Activated CD8-positive, alpha-beta memory T cell treated with anti-CD3 and anti-CD28 coated beads for 48 hours (primary cell): ENCODE measurements around the gene PAK1.
A peak's percentile ranks its signal among the peaks of the same experiment; 100 is the strongest.

ENCODE experiments used
- DNase-seq, 3 experiments: peaks; one replicate each; pipeline ENCODE4 v3.0.0-alpha.2; 2020; ENCODE audit warnings: low read depth in 2 of 3, low spot score in 2 of 3

Gene PAK1

DNA sequence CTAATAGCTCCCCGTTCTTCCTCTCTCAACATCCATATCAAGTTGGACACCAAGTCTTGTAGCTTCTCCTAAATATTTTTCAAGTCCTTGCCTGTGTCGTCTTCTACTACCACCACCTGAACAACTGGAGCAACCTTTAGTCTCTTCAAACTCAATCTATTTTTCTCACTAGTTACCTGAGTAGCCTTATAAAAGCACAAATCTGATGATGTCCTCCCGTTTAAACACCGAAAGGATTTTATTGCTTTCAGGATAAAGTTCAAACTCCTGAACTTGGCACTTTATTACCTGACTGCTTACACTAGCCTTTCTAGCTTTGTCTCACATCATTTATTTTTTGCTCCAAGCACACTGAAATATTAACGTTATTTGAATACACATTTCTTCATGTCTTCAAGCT is 1.3 kb upstream of the PAK1 start:
- no peak for DNase-seq

DNA sequence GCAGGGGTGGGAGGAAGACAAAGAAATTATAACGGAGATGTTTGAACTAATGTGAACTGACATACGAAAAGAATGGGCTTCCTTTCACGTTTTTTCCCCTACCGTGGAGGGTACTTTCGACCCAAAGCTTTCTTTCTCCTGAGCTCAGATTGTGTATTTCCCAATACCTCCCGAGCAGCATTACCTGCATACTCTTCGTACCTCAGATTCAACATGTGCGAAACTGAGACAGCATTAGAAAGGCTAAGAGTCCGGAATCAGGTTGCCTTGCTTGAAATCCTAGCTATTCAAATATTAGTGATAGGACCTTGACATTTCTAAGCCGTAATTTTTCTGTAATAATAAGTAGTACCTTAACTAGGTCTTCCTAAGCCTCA is 778 bp upstream of the PAK1 start:
- no peak for DNase-seq

DNA sequence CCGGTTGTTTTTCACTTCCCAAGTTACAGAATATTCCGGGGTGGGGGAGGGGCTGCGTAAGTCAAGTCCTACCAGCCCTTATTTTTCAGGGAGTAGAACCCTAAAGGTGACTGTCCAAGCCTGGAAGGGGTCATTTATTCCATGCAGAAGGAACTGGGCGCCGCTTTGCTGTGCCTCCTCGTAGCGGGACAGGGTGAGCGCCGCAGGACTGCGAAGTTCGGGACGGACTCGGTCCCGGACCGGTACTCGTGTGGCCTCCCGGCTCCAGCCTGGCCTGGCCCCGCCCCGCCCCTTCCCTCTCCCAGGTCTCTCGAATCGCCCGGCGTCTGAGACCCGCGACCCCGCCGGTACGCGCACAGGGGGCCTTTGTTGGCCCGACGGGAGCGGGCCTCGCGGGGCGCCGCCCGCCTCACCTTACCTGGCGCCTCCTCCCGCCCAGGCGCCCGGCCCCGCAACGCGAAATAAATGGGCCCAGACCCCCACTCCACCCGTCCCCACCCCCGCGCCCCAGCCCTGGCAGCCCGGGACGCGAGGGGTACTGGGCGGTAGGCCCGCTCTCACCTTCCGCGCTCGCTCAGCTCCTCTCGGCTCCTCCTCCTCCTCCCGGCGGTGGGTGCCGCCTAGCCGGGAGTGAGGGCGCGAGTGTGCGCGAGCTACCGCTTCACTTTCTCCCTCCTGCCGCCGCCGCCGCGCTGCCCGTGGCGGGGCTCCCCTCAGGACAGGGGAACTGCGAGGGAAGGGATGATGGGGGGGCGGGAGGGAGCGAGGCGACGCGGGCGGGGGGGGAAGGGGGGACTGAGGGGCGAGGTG is 698 bp downstream of the PAK1 start:
- peak in 2 of 3 experiments; percentile 12 to 29 for DNase-seq

DNA sequence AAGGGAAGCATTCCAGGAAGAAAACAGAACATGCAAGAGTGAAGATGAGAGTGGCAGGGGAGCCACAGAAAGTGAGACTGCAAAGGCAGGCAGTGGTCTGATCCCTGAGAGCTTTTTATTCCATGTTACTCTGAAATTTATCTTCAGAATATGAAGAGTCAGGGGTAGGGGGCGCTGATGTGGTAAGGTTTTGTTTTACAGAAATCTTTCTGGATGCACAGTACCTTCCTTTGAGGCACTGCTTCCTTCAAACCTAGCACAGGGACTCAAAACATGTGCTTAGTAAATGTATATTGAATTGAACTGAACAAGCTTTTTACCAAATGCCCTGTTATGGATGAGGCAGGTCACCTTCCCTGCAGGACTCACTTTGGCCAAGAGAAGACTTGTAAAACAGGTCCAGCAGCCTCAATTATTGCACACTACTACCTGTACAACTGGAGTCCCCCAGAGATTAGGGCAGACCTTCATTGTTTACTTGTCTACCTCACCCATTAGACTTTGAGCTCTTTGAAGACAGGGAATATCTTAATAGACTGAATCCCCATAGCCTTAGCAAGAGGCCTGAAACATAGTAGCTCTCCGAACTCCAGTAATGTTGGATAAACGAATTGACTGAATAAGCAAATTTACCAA is 2.2 kb downstream of the PAK1 start:
- peak in 1 of 3 experiments; percentile 4 for DNase-seq

DNA sequence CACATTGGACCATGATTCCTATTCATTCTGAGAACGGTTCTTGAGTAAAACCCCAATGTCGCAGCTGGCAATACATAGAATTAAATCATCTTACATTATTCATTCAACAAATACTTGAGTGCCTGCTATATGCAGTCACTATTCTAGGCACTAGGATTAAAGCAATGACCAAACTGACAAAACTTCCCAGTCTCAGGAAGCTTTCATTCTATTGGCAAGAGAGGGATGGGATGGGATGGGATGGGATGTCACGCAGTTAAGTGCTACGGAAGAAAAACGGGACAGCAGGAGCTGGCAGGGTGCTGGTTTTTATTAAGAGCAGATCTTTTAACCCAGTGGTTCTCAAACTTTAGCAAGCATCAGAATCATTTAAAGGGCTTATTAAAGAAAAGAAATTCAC is 2.9 kb downstream of the PAK1 start:
- no peak for DNase-seq

DNA sequence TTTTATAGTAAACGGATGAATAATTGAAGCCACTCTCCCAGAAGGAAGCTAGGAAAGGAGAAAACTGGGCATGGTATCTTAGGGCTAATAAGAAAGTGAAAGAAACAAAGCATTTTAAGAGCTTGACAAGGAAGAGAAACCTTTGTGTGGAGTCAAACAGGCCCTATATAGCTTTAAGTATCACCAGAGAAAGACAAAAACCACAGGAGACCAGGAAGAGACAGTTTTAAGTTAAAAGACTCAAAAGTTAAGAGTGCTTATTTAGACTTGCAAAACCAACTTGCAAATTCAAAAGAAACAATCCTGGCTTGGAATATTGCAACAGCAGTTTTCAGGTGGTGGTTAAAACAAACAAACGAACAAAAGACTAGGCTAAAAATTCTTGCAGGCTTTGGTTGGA is 3.4 kb downstream of the PAK1 start:
- no peak for DNase-seq

DNA sequence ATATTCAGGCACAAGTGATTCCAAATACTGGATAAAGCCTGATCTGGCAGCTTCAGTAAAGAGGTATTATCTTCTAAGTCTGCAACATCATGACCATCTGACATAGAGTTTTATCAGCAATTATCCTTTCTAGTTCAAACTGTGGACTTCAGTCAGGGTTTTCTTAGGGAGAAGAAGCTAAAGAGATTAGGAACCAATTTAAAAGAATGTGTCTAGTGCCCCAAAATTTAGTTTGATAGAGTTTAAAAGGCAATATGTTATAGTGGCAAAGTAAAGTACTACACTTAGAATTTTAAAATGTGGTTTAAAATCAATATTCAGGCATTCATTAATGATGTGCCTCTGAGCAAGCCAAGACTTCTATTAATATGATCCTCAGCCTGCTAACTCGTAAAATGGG is 5.4 kb downstream of the PAK1 start:
- no peak for DNase-seq

DNA sequence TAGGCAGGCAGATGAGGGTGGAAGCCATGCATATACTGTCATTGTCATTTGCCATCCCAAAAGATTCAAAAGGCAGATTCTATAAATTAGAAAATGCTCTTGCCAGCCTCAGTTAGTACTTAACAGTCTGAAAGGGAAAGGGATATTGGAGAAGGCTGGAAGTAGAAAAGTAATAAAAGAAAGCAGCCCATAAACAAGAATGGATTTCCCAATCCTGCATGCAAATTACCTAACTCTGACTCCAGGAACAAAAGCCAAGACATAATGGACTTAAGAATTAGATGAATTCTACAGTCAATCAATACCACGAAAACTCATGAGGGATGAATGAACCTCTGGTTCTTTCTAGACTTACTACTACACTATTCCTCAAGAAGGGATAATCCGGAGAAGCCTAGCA is 5.9 kb downstream of the PAK1 start:
- DNase-seq = no peak

DNA sequence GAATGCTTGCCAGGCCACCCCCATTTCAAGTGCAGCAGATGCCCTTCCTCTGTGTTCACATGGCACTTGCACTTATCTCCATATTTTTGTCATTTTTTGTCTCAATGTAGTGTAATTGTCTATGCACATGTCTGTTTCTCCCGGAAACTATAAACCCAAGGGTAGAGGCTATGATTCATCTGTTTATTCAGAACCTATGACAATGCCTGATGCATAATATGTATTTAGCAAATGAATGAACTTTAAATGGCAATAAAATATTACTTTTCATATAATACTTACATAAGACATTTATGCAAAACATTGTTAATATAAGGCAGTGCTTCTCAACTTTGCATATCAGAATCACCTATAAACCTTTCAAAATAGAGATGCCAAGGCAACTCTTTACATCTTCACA is 6.7 kb downstream of the PAK1 start:
- no peak for DNase-seq

DNA sequence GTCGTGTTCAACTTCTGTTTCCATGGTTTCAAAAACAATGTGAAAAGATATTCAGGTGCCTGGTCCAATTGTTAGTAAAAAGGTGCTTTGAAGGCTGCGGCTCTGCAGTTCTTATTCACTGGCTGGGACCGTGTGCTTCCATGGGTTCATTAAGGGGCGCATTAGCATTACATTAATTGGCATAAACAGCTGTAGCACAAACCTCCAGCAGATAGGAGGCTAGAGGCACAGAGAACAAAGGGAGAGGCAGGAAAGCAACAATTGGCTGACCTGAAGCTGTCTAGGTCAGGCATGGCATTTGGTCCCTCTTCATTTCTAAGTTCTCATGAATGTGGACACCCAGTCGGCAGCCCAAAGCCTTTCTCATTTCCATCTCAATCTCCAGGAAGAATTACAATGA is 16.6 kb downstream of the PAK1 start:
- DNase-seq = no peak

DNA sequence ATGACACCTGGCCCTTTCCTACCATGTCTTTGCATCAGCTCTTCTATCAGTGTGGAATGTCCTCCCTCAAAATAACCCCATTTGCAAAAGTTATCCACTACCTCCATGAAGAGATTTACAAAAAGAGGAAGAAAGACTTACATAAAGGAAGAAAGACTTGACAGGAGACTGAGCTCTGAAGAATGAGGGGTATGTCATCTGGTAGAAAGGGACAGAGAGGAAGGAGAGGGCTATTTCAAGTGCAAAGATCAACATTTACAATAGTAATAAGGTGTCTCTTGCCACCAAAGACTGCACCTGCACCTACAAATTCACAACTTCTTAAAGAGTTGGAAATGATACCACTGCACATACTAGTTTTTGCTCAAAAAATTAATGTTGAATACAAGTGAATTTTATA is 18.2 kb downstream of the PAK1 start:
- DNase-seq = no peak

DNA sequence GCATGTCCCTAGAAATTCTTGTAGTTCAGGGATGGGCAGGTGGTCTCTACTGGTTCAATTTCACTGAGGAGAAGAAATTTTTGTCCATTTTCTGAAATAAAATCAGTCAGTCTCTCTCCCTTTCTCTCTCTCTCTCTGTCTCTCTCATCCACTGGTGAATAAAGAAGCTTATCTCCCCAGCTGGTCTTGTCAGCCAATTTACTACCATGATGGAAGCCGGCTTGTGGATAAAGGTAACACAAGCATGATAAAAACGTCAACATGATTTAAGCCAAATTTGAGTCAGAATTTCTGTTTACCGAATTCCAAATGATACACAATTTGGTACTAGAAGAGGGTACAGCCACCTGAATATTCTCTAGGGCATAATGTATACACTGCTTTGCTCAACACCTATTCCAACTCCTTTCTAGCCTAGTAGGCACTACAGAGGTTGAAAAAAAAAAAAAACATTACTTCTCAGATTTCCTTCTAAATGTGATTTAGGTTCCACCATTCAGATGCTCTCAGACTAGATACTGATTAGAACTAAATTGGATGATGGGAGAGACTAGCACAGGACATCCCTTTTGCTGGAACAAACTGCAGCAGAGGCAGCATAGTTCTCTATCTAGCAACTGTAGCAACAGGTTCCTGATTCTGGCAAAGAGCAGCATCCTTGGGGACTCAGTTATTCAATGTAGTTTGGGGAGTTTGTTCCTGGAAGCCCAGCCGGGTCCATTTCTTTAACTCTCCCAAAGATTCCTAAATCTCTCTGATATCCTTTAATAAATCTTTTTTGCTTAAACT is 18.8 kb downstream of the PAK1 start:
- no peak for DNase-seq

DNA sequence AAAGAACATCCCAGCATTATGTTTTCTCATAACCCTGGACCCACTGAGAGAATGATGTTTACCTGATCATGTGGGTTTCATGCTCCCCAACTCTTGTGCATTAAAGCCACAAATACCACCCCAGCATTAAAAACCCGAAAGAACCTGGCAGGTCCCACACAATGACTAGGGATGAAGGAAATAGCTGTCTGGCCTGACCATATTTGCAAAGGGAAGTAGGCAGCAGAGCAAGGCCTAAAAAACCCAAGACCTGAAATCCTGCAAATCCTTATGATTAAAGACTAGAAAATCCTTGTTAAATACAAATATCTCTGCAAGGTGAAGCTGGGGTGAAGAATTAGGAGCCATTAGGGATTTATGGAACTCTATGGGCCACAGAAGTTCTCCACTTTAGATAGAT is 23.7 kb downstream of the PAK1 start:
- no peak for DNase-seq

DNA sequence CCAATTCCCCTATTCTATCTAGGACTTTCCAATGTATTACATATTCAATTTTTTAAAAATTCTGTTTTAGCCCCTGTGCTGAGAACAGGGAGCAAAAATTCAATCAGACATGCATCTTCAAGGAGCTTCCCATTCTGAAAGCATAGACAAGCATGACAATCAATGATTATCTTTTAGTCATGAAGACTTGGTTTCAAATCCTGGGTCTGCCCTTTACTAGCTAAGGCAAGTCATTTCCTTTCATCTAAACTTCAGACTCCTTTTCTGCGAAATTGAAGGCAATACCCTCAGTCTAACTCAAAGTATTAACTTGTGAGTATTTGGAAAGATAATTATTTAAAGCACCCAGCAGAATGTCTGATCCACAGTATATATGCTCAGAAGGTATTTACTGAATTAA is 24.1 kb downstream of the PAK1 start:
- no peak for DNase-seq

DNA sequence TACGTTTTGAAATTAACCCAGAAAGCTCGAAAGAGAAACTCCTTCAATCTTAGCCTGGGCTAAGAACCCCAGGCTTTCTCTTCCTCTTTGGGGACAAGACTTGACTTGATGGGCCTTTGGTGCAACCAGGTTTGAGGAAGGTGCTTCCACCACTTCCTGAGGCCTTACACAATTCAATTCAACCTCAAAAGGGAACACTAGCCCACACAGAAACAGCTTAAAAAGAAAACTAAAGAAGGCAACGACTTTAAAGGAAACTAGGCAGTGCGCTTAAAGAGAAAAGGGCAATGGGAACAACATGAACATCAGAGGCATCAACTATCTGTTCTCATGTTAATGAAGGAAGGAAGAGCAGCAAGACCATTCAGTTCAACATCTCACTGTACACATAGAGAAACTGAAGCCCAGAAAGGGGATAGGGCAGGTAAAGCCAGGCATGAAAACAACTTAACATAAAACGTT is 24.8 kb downstream of the PAK1 start:
- no peak for DNase-seq

DNA sequence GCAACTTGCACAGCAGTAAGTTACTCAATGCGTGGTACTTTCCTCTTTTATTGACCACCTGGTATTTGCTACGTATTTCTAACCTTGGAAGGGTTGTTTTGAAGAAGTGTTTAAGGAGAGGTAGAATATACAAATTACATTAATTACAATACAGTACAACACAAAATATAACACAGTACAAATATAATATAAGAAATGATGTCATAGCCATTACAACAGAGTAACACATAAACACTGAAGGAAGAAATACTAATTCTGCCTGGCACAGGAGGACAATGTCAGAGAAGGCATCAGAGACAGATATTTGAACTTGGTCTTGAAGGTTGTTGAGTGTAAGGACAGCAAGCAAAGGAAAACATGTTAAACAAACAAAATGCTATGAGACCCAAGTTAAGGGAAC is 25.6 kb downstream of the PAK1 start:
- no peak for DNase-seq

DNA sequence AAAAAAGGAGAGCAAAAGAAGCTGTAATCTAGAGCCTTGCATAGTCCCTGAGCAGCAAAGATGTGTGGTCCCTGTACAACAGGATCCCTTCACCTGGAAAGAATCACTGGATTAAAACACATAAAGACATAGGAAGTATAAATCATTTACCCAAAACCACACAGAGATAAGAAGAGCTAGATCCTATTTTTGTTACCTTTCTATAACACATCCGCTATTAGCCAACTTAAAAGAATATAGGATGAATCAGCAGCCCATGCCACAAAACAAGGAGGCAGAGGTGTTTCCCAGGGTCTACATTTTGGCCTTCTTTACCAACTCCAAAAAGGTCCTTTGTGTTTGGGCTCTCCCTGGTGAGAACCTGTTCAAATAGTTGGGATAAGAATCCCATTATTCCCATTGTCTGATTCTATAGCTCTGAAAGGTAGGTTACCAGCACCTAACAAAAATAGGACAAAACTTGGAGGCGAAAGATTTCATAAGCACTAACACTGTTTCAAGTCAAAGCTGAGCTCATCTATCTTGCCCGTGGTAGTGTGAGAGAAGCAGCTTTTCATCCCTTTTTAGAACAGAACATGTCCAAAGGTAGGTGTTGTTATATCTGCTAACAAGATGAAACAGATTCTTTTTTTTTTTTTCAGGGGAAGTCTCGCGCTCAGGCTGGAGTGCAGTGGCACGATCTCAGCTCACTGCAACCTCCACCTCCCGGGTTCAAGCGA is 26.8 kb downstream of the PAK1 start:
- DNase-seq = no peak

DNA sequence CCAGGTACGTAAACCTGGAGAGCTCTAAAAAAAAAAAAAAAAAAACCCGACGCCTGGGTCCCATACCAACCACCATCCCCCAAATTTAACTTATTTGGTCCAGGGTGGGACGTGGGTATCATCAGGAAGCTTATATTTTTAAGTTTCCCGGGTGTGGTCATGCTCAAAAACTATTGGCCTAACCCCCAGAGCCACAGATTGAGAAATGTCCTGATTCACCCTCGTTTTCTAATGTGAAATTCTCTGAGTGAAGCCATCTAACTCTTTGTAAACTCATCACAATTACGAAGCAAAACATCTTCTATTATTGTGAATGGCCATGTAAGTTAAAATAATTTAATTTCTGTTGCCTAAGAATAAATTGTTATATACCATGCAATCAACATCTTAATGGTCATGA is 29.6 kb downstream of the PAK1 start:
- no peak for DNase-seq

DNA sequence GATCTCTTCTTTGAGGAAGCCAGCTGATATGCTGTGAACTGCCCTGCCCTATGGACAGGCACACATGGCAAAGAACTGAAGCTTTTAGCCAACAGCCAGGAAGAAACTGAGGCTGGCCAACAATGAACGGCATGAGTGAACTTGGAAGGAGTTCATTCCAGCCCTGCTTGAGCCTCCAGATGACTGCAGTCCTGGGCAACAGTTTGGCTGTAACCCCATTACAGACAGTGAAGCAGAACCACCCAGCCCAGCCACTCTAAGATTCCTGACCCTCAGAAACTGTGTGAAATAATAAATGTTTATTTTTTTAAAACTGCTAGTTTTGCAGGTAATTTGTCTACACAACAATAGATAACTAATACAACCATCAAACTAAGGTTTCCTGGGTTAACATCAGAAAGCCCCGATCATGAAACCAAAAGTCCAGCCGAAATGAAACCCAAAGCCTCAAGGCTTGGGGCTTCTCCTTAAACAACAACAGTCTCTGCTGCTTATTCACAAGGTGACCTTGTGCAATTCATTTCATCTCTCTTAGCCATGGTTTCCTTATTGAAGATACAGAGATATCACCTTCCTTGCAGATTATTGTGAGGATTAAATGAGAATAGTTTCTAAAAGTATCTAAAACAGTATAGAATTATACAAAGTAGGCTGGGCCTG is 31.4 kb downstream of the PAK1 start:
- no peak for DNase-seq

DNA sequence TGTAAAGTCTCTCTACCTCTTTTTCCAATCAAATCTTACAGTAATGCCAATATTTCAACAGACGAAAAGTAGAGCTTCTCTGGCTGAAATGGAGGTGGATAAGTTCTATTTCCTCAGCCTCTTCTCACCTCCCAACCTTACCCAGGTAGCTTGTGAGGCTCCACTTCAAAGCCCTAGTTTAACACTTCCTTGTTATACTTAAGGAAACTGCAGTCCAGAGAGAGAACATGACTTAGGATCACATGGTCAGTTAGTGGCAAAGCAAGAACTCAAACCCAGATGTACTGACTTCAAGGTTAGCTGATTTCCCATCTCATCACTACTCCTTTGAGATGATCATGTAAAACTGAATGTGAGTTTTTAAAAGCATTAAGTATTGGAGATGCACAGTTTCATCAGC is 32.5 kb downstream of the PAK1 start:
- no peak for DNase-seq

DNA sequence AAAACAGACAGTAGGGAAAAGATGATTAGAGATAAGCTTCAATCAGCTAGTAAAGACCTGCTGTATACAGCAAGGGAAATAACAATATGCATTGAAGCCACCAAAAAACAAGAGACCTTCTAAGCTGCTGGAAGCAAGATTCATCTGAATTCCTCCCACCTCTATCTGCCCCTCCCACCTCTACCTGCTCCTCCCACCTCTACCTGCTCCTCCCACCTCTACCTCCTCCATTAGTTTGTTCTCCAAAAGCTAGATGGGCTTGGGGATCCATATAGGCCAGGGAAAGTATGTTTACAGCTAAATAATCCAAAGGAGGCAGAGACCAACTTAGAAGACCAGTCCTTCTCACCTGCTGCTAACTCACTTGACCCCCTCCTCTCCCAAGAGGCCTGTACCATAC is 33.2 kb downstream of the PAK1 start:
- DNase-seq = no peak
